Tibial nerve (tissue), 4 donors: Measurements from ENCODE around the gene TCP11. TPM values are rescaled to one million over a fixed set of nuclear protein-coding genes. Genes with fewer than 3 reads are reported as not detected.

Experiments
- DNase-seq, 2 donors: peaks; one replicate each; pipeline ENCODE4 v3.0.0-alpha.2; 2019; ENCODE audit warnings: low spot score in 2 of 2
- H3K27ac ChIP-seq, 4 donors: fragments of 200-600 bp; sonication (generic) in 3 of 4; one replicate each; pipeline ENCODE4 v1.5.1; 2017 to 2019; ENCODE audit warnings: mild to moderate bottlenecking in 1 of 4
- H3K27me3 ChIP-seq, 2 donors: fragments of 200-600 bp; sonication (generic) in 1 of 2; one replicate each; pipeline versions ENCODE4 v1.5.1 to v1.6.0; 2017 to 2019
- H3K36me3 ChIP-seq, 3 donors: fragments of 200-600 bp; sonication (generic); one replicate each; pipeline ENCODE4 v1.5.1; 2018 to 2019
- H3K4me1 ChIP-seq, 4 donors: fragments of 200-600 bp; sonication (generic) in 3 of 4; one replicate each; pipeline ENCODE4 v1.5.1; 2017 to 2019
- H3K4me3 ChIP-seq, 4 donors: fragments of 200-600 bp; sonication (generic) in 3 of 4; one replicate each; pipeline ENCODE4 v1.5.1; 2017 to 2019; ENCODE audit warnings: mild to moderate bottlenecking in 1 of 4, moderate library complexity in 1 of 4
- H3K9me3 ChIP-seq, 4 donors: fragments of 200-600 bp; sonication (generic) in 3 of 4; one replicate each; pipeline ENCODE4 v1.5.1; 2017 to 2019
- CTCF ChIP-seq, 5 experiments: fragments of 200-600 bp in 3 of 5; fragments of 450-650 bp in 2 of 5; sonication (generic) in 3 of 5; IDR thresholded peaks; one replicate each; pipeline ENCODE4 v1.5.1; 2016 to 2019; ENCODE audit warnings: antibody characterized with exemption in 5 of 5, mild to moderate bottlenecking in 3 of 5, moderate library complexity in 2 of 5
- EP300 ChIP-seq, 2 donors: sonication (generic); formaldehyde crosslinking; IDR thresholded peaks; one replicate each; pipeline ENCODE4 v1.6.1; 2017; ENCODE audit warnings: antibody characterized with exemption in 2 of 2, mild to moderate bottlenecking in 1 of 2
- POLR2A ChIP-seq, 2 donors: fragments of 450-650 bp; IDR thresholded peaks; one replicate each; pipeline ENCODE4 v1.6.1; 2017; ENCODE audit warnings: antibody characterized with exemption in 2 of 2, mild to moderate bottlenecking in 2 of 2, moderate library complexity in 2 of 2
- WGBS, 2 donors: methylation state at CpG; one replicate each; pipeline ENCODE4 v1.1.5; 2018; 5-methylcytosine and 5-hydroxymethylcytosine counted together
- total RNA-seq, 4 donors: library from RNA; depleted of rRNA; stranded (reverse); fragments of >200 nt; gene quantifications; one replicate each; pipeline ENCODE4 v1.1.0, GENCODE V29; 2016

The TCP11 gene
- total RNA-seq, 4 donors from 2014 or later: 0.84 TPM; not detected in 3

GRCh38 chr6:35082733-35083403 lies 58.3 kb downstream of the TCP11 start:
- H3K4me1 ChIP-seq: peaks cover 0 to 49% (median 10%) of the 10 kb centered on the region in 4 donors
- no peak for DNase-seq
- H3K4me3 ChIP-seq: no peak overlapping the region
- H3K27ac ChIP-seq: peak overlapping the region in 1 of 4 donors; percentile 60
- H3K9me3 ChIP-seq: no peaks in the 10 kb centered on the region
- H3K27me3 ChIP-seq: no peaks in the 10 kb centered on the region
- TF ChIP-seq CTCF (IDR thresholded peaks at IDR 0.05) (no peak), POLR2A (IDR thresholded peaks at IDR 0.05) (no peak), EP300 (IDR thresholded peaks at IDR 0.05) (no peak)
- 77 to 84% methylated on average over 9 to 13 of the region's 13 CpGs for WGBS, 2 donors
- H3K36me3 ChIP-seq: peaks cover 3 to 100% (median 19%) of the 10 kb centered on the region in 3 donors

- WGBS, 2 donors: 63 to 72% methylated on average over 19 of the region's 19 CpGs
- DNase-seq: no peak
- no peaks in the 10 kb centered on the region for H3K9me3 ChIP-seq
- TF ChIP-seq POLR2A (IDR thresholded peaks at IDR 0.05): no peak
- TF ChIP-seq EP300 (IDR thresholded peaks at IDR 0.05): no peak
- TF ChIP-seq CTCF (IDR thresholded peaks at IDR 0.05): no peak
- no peaks in the 10 kb centered on the region for H3K27me3 ChIP-seq
- H3K4me1 ChIP-seq: peaks cover 0 to 42% (median 10%) of the 10 kb centered on the region in 4 donors
- H3K4me3 ChIP-seq: no peak overlapping the region
- H3K27ac ChIP-seq: peak overlapping the region in 2 of 4 donors; percentile 60 to 66
- peaks cover 0 to 100% (median 19%) of the 10 kb centered on the region in 3 donors for H3K36me3 ChIP-seq
Measured at GRCh38 chr6:35082046-35082732, 59.0 kb downstream of the TCP11 start.

GRCh38 chr6:35081426-35081851 lies 59.7 kb downstream of the TCP11 start:
- H3K4me3 ChIP-seq: no peak overlapping the region
- no peaks in the 10 kb centered on the region for H3K27me3 ChIP-seq
- no peak for TF ChIP-seq EP300 (IDR thresholded peaks at IDR 0.05)
- TF ChIP-seq POLR2A (IDR thresholded peaks at IDR 0.05): no peak
- no peak for TF ChIP-seq CTCF (IDR thresholded peaks at IDR 0.05)
- H3K36me3 ChIP-seq: peaks cover 0 to 100% (median 19%) of the 10 kb centered on the region in 3 donors
- 45 to 46% methylated on average over 13 of the region's 13 CpGs for WGBS, 2 donors
- peak overlapping the region in 3 of 4 donors; percentile 14 to 60 (median 48) for H3K27ac ChIP-seq
- no peaks in the 10 kb centered on the region for H3K9me3 ChIP-seq
- no peak for DNase-seq
- H3K4me1 ChIP-seq: peaks cover 0 to 35% (median 10%) of the 10 kb centered on the region in 4 donors

DNA sequence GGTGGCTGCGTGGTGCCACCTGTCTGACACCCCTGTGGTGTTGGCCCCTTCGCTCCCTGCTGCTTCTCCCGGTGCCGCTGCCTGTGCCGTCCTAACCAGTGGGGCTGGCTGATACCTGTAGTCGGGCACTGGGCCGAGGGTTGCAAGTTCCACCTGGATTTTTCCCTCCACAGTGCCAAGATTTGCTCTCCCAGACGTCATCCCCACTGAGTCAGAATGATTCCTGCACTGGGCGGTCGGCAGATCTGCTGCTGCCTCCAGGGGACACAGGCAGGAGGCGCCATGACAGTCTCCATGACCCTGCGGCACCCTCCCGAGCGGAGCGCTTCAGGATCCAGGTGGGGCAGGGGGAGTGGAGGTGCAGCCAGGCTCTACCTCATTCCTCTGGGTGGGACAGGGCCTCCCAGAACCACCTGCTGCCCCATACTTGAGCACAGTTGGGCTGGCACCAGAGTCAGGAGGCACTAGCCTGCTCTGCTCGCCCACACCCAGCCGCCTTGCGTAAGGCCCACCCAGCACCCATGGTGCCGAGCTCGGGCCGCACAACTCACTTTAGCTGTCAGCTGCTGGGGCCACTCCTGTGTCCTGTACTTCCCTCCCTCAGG lies 60.2 kb downstream of the TCP11 start:
- DNase-seq: no peak
- H3K27me3 ChIP-seq: no peaks in the 10 kb centered on the region
- no peak for TF ChIP-seq EP300 (IDR thresholded peaks at IDR 0.05)
- WGBS, 2 donors: 83 to 87% methylated on average over 13 to 21 of the region's 21 CpGs
- peaks cover 0 to 34% (median 10%) of the 10 kb centered on the region in 4 donors for H3K4me1 ChIP-seq
- H3K9me3 ChIP-seq: no peaks in the 10 kb centered on the region
- H3K36me3 ChIP-seq: peaks cover 0 to 100% (median 19%) of the 10 kb centered on the region in 3 donors
- H3K27ac ChIP-seq: peak overlapping the region in 3 of 4 donors; percentile 14 to 60 (median 48)
- no peak overlapping the region for H3K4me3 ChIP-seq

DNA sequence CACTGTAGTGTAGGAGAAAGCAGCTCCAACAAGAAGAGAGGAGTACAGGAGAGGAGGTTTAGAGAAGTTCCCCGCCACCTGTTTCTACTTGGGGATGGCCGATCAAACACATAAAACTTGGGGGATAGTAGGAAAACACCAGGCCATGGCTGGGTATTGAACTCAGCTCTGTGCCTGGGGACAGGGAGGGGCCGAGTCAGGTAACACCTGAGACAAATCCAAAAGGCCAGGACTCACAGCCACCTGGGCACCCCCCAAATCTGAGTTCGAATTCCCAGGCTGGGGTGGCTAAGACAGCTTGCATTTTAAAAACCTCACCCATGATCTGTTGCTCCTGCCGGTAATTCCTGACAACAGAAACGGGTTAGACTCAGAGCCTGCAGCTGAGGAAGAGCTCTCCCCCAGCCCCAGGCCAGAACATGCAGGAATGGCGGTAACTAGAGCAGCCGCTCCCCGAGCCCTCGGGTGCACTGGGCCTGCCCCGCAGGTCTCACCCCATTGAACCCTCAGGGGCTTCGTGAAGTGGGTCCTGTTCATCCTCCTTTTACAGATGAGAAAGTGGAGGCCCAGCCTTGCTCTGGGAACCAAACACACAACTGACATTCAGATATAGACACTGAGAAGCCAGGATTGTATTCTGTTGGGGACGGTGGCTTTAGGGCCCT lies 61.0 kb downstream of the TCP11 start:
- no peak for DNase-seq
- 84 to 86% methylated on average over 12 to 13 of the region's 13 CpGs for WGBS, 2 donors
- Histone ChIP-seq H3K4me3 (no peak overlapping the region), H3K27ac (peak overlapping the region in 2 of 4 donors; percentile 48 to 60), H3K9me3 (no peaks in the 10 kb centered on the region), H3K4me1 (peaks cover 0 to 34% (median 10%) of the 10 kb centered on the region in 4 donors), H3K36me3 (peaks cover 0 to 98% (median 19%) of the 10 kb centered on the region in 3 donors), H3K27me3 (no peaks in the 10 kb centered on the region)
- no peak for TF ChIP-seq CTCF (IDR thresholded peaks at IDR 0.05)
- no peak for TF ChIP-seq EP300 (IDR thresholded peaks at IDR 0.05)
- TF ChIP-seq POLR2A (IDR thresholded peaks at IDR 0.05): no peak
